ENCODE results near the gene AANAT.

The AANAT gene

DNA sequence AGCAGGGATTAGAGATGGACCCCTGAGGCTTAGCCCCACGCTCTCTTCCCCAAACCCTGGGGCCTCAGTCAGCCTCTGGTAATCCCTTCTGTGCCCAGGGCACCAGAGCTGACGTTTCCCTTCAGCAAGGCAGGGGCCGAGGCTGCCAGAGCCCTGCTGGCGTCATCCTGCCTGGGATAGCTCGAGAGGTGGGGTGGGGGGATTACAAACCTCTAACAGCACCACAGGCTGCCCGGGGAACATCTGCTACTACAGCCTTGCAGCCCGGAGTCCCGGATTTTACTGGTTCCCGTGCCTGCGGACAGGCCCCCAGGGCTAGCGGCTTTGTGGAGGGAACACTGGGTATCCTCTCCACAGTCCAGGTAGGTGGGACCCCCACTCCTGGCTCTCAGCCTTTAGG is at the start of gene AANAT:
AANAT (plus strand) TSS at position 238 of the 400 bp plus-strand sequence. CDS start 1,144 bp downstream, outside the sequence.
- Histone ChIP-seq H3K9me3 (ENCODE audit: control insufficient read depth in 5 of 5, low read length in 5 of 5) (no peaks in the 10 kb centered on the region), H3K27me3 (ENCODE audit: control insufficient read depth in 5 of 5, insufficient read depth in 4 of 5, low read length in 5 of 5) (peaks cover 0 to 2% (median 0%) of the 10 kb centered on the region in 5 donors), H3K36me3 (ENCODE audit: control insufficient read depth in 5 of 5, insufficient read depth in 5 of 5, low read length in 5 of 5) (peaks cover 0 to 33% (median 12%) of the 10 kb centered on the region in 5 donors), H3K4me1 (ENCODE audit: control insufficient read depth in 5 of 5, insufficient read depth in 5 of 5, low read length in 5 of 5) (peaks cover 0 to 5% (median 0%) of the 10 kb centered on the region in 5 donors), H3K9ac (ENCODE audit: low read length in 5 of 5) (no peak within 1 kb of the TSS), H3K27ac (ENCODE audit: low read depth, low read length) (no peak within 1 kb of the TSS), H3K4me3 (ENCODE audit: low read depth in 1 of 5, low read length in 5 of 5) (no peak within 1 kb of the TSS)

DNA sequence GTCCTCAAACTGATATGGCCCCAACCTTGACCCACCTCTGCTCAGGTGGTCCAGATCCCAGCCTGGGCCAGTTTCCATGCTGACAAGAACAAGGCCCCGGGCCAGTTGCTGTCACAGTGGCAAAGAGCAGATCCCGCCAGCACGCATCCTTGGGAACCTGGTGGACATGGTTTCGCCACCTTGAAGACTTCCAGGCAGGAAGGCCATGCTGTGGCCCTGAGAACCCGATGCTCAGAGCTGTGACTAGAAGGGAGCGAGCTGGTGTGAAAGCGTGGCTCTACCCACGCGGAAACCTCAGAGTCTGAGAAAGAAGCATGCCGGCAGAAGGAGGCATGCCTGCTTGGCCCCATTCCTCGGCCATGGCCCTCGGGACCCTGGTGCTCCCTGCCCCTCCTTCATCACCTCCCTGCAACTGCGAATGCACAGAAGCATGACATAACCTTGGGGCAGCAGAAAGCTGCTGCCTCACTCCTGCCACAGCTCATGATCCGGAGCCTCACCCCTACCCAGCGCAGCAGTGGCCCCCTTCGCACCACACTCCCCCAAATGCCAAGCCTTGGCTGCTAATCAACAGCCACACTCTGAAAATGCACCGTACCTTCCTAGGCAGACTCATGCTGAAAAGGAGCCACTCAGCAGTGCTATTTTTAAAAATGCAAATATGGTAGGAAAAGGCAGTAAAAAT is 47.7 kb upstream of the AANAT start:
- Histone ChIP-seq H3K27me3 (ENCODE audit: control insufficient read depth in 5 of 5, insufficient read depth in 4 of 5, low read length in 5 of 5) (no peaks in the 10 kb centered on the region), H3K9me3 (ENCODE audit: control insufficient read depth in 5 of 5, low read length in 5 of 5) (no peaks in the 10 kb centered on the region), H3K9ac (ENCODE audit: low read length in 5 of 5) (no peak overlapping the region), H3K36me3 (ENCODE audit: control insufficient read depth in 5 of 5, insufficient read depth in 5 of 5, low read length in 5 of 5) (peaks cover 0 to 11% (median 0%) of the 10 kb centered on the region in 5 donors), H3K4me1 (ENCODE audit: control insufficient read depth in 5 of 5, insufficient read depth in 5 of 5, low read length in 5 of 5) (peaks cover 0 to 17% (median 14%) of the 10 kb centered on the region in 5 donors), H3K4me3 (ENCODE audit: low read depth in 1 of 5, low read length in 5 of 5) (no peak overlapping the region), H3K27ac (ENCODE audit: low read depth, low read length) (no peak overlapping the region)

DNA sequence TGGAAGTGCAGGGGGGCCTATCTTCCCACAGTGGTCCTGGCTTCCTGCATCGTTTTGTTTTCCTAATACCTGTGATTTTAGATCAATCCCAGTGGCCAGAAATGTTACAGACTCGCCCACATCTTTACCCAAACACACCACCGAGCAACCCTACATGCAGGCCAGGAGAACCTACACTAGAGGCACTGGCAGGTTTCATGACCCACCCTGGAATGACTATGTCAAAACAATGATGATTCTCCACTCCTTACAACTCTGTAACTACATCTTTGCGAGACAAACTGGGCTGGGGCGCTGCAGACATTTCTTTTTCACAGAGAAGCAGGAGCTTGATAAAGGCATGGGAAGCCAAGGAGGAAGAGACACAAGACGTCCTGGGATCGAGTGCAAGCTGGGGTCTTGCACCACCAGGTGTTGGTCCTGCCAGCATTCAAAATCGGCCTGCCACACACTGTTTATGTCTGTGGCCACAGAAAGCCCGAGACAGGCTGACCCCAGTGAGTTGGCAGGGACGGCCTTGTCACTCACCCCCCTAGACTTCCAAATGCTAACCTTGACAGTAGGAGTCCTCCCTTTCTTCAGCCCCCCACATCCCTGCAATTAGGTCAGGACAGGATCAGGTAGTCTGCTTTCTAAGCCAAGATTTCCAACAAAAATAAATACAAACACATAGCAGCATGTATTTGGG is 46.9 kb upstream of the AANAT start:
- H3K36me3 ChIP-seq (ENCODE audit: control insufficient read depth in 5 of 5, insufficient read depth in 5 of 5, low read length in 5 of 5): peaks cover 0 to 11% (median 0%) of the 10 kb centered on the region in 5 donors
- H3K9me3 ChIP-seq (ENCODE audit: control insufficient read depth in 5 of 5, low read length in 5 of 5): no peaks in the 10 kb centered on the region
- peaks cover 0 to 14% (median 11%) of the 10 kb centered on the region in 5 donors for H3K4me1 ChIP-seq (ENCODE audit: control insufficient read depth in 5 of 5, insufficient read depth in 5 of 5, low read length in 5 of 5)
- H3K9ac ChIP-seq (ENCODE audit: low read length in 5 of 5): peak overlapping the region in 1 of 5 donors; percentile 23
- no peak overlapping the region for H3K4me3 ChIP-seq (ENCODE audit: low read depth in 1 of 5, low read length in 5 of 5)
- no peak overlapping the region for H3K27ac ChIP-seq (ENCODE audit: low read depth, low read length)
- H3K27me3 ChIP-seq (ENCODE audit: control insufficient read depth in 5 of 5, insufficient read depth in 4 of 5, low read length in 5 of 5): no peaks in the 10 kb centered on the region

DNA sequence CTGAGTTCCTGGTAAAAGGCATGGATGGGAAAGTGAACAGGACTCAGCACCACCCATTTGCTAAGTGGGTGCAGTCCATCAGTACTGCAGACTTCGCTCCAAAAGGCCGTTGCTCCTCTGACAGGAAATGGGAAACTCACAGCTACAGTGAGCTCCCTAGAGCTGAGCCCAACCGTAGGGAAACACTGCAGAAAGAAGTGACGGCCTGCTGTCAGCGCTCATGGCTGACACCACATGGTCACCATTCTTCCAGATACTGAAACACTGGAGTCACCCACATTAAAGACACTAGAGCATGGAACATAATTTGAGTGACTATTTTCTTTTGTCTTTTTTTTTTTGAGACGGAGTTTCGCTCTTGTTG is 46.4 kb upstream of the AANAT start:
- Histone ChIP-seq H3K4me1 (ENCODE audit: control insufficient read depth in 5 of 5, insufficient read depth in 5 of 5, low read length in 5 of 5) (peaks cover 0 to 14% (median 11%) of the 10 kb centered on the region in 5 donors), H3K27ac (ENCODE audit: low read depth, low read length) (no peak overlapping the region), H3K9me3 (ENCODE audit: control insufficient read depth in 5 of 5, low read length in 5 of 5) (no peaks in the 10 kb centered on the region), H3K27me3 (ENCODE audit: control insufficient read depth in 5 of 5, insufficient read depth in 4 of 5, low read length in 5 of 5) (no peaks in the 10 kb centered on the region), H3K9ac (ENCODE audit: low read length in 5 of 5) (peak overlapping the region in 1 of 5 donors; percentile 23), H3K36me3 (ENCODE audit: control insufficient read depth in 5 of 5, insufficient read depth in 5 of 5, low read length in 5 of 5) (peaks cover 0 to 11% (median 0%) of the 10 kb centered on the region in 5 donors), H3K4me3 (ENCODE audit: low read depth in 1 of 5, low read length in 5 of 5) (no peak overlapping the region)

DNA sequence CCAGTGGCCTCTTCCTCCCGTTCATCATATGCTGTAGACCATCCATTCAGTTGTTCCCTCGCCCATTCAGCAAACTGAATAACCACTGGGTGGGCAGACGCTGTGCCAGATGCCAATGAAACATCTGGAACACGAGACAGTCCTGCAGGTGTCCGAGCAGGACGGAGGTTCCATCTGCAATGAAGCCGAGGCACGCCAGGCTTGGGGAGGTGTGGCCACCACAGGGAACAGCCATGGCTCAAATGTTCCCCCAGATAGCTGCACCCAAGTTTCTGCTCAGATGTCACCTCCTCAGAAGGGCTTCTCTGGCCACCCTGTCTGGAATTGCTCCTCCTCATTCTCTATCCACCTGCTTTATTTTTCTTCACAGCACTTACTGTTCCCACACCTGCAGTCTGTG is 45.0 kb upstream of the AANAT start:
- H3K9ac ChIP-seq (ENCODE audit: low read length in 5 of 5): no peak overlapping the region
- no peaks in the 10 kb centered on the region for H3K9me3 ChIP-seq (ENCODE audit: control insufficient read depth in 5 of 5, low read length in 5 of 5)
- H3K36me3 ChIP-seq (ENCODE audit: control insufficient read depth in 5 of 5, insufficient read depth in 5 of 5, low read length in 5 of 5): peaks cover 0 to 8% (median 0%) of the 10 kb centered on the region in 5 donors
- no peak overlapping the region for H3K4me3 ChIP-seq (ENCODE audit: low read depth in 1 of 5, low read length in 5 of 5)
- H3K27me3 ChIP-seq (ENCODE audit: control insufficient read depth in 5 of 5, insufficient read depth in 4 of 5, low read length in 5 of 5): no peaks in the 10 kb centered on the region
- H3K27ac ChIP-seq (ENCODE audit: low read depth, low read length): no peak overlapping the region
- peaks cover under 1 to 21% (median 20%) of the 10 kb centered on the region in 5 donors for H3K4me1 ChIP-seq (ENCODE audit: control insufficient read depth in 5 of 5, insufficient read depth in 5 of 5, low read length in 5 of 5)

DNA sequence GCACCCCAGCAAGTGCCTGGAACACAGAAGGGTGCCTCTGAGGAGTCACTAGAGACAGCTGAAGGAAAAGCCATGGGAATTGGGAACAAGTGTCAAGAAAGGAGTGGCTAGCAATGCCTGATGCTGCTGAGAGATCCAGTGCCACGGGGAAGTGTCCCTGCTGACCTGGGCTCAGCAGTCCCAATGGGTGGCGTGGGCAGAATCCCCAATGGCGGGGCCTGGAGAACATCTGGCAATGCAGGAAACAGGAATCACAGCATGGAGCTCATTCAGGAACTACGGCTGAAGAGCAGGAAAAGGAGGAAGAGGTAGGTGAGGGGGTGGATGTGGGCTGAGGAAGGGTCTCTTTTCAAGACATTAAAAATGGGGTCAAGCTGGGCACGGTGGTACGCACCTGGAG is 44.5 kb upstream of the AANAT start:
- no peaks in the 10 kb centered on the region for H3K27me3 ChIP-seq (ENCODE audit: control insufficient read depth in 5 of 5, insufficient read depth in 4 of 5, low read length in 5 of 5)
- peaks cover 0 to 4% (median 0%) of the 10 kb centered on the region in 5 donors for H3K36me3 ChIP-seq (ENCODE audit: control insufficient read depth in 5 of 5, insufficient read depth in 5 of 5, low read length in 5 of 5)
- no peaks in the 10 kb centered on the region for H3K9me3 ChIP-seq (ENCODE audit: control insufficient read depth in 5 of 5, low read length in 5 of 5)
- H3K4me3 ChIP-seq (ENCODE audit: low read depth in 1 of 5, low read length in 5 of 5): no peak overlapping the region
- H3K4me1 ChIP-seq (ENCODE audit: control insufficient read depth in 5 of 5, insufficient read depth in 5 of 5, low read length in 5 of 5): peaks cover 3 to 26% (median 25%) of the 10 kb centered on the region in 5 donors
- H3K9ac ChIP-seq (ENCODE audit: low read length in 5 of 5): no peak overlapping the region
- no peak overlapping the region for H3K27ac ChIP-seq (ENCODE audit: low read depth, low read length)

DNA sequence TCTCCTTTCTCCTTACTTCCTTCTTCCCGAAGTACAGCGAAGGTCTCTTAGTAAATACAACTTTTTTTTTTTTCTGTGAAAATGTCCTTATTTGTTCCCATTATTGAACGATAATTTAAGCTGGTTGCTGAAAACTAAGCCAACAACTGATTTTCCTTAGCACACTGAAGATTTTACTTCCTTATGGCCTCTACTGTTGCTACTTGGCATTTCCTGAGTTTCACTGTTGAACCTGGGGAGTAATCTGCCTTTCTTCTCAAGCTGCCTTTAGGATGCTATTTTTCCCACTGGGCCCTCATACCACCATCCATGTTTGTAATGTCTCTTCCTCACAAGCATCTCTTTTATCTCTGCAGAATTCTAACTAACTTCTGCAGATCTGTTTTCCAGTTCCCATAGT is 40.5 kb upstream of the AANAT start:
- H3K9ac ChIP-seq (ENCODE audit: low read length in 5 of 5): no peak overlapping the region
- H3K9me3 ChIP-seq (ENCODE audit: control insufficient read depth in 5 of 5, low read length in 5 of 5): no peaks in the 10 kb centered on the region
- H3K36me3 ChIP-seq (ENCODE audit: control insufficient read depth in 5 of 5, insufficient read depth in 5 of 5, low read length in 5 of 5): peaks cover 0 to 4% (median 0%) of the 10 kb centered on the region in 5 donors
- H3K27ac ChIP-seq (ENCODE audit: low read depth, low read length): peak overlapping the region; percentile 20
- H3K4me3 ChIP-seq (ENCODE audit: low read depth in 1 of 5, low read length in 5 of 5): no peak overlapping the region
- peaks cover 3 to 19% (median 14%) of the 10 kb centered on the region in 5 donors for H3K4me1 ChIP-seq (ENCODE audit: control insufficient read depth in 5 of 5, insufficient read depth in 5 of 5, low read length in 5 of 5)
- H3K27me3 ChIP-seq (ENCODE audit: control insufficient read depth in 5 of 5, insufficient read depth in 4 of 5, low read length in 5 of 5): no peaks in the 10 kb centered on the region

DNA sequence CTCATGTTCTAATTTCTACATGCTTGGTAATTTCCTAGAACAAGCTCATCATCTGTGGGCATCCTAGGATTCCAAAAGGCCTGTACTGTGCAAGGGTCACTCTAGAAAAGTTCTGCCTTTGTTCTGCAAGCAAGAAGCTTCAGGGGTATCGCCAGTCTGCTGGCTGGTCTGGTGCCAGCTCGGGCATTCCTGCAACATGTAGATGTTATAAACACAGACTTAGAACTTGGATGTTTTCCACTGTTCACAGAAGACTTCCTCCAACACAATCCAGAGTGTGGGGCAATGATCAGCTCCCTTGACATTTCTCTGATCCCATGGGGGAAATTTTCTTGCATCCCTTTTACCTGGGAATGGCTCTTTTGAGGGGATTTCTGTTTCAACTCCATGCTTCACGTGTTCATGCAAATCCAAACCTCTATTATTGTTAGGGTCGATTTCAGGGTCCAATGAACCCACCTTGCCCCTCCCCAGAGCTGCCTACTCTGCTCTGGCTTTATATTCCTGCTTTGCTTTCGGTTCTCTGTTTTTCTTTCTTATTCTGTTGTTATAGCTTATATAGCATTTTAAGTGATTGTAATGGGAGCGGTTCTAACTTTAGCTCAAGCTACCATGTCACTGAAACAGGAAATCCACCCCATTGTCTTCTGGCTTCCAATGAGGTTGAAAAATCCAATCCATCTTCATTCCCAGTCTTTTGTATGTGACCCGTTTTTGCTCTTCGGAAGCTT is 39.7 kb upstream of the AANAT start:
- H3K36me3 ChIP-seq (ENCODE audit: control insufficient read depth in 5 of 5, insufficient read depth in 5 of 5, low read length in 5 of 5): peaks cover 0 to 4% (median 0%) of the 10 kb centered on the region in 5 donors
- H3K4me3 ChIP-seq (ENCODE audit: low read depth in 1 of 5, low read length in 5 of 5): no peak overlapping the region
- H3K4me1 ChIP-seq (ENCODE audit: control insufficient read depth in 5 of 5, insufficient read depth in 5 of 5, low read length in 5 of 5): peaks cover 3 to 19% (median 14%) of the 10 kb centered on the region in 5 donors
- no peak overlapping the region for H3K9ac ChIP-seq (ENCODE audit: low read length in 5 of 5)
- H3K27me3 ChIP-seq (ENCODE audit: control insufficient read depth in 5 of 5, insufficient read depth in 4 of 5, low read length in 5 of 5): no peaks in the 10 kb centered on the region
- H3K27ac ChIP-seq (ENCODE audit: low read depth, low read length): peak overlapping the region; percentile 34
- no peaks in the 10 kb centered on the region for H3K9me3 ChIP-seq (ENCODE audit: control insufficient read depth in 5 of 5, low read length in 5 of 5)

DNA sequence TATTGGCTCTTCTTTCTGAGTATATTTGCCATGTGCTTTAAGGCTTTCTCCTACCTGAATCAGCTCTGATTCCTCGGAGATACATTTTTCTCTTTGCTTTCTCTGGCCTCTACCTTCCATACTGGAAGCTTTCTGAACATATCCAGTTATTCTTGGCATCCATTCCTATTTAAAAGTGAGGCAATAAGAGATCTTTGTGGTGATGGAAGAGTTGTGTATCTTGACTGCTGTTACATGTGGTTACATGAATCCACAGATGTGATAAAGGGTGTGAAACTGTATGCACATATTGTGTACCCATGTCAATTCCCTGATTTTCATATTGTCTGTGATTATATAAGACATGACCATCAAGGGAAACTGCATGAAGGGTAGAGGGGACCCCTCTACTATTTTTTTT is 38.9 kb upstream of the AANAT start:
- Histone ChIP-seq H3K36me3 (ENCODE audit: control insufficient read depth in 5 of 5, insufficient read depth in 5 of 5, low read length in 5 of 5) (no peaks in the 10 kb centered on the region), H3K27me3 (ENCODE audit: control insufficient read depth in 5 of 5, insufficient read depth in 4 of 5, low read length in 5 of 5) (no peaks in the 10 kb centered on the region), H3K27ac (ENCODE audit: low read depth, low read length) (no peak overlapping the region), H3K9ac (ENCODE audit: low read length in 5 of 5) (no peak overlapping the region), H3K9me3 (ENCODE audit: control insufficient read depth in 5 of 5, low read length in 5 of 5) (no peaks in the 10 kb centered on the region), H3K4me3 (ENCODE audit: low read depth in 1 of 5, low read length in 5 of 5) (no peak overlapping the region), H3K4me1 (ENCODE audit: control insufficient read depth in 5 of 5, insufficient read depth in 5 of 5, low read length in 5 of 5) (peaks cover 3 to 19% (median 14%) of the 10 kb centered on the region in 5 donors)

DNA sequence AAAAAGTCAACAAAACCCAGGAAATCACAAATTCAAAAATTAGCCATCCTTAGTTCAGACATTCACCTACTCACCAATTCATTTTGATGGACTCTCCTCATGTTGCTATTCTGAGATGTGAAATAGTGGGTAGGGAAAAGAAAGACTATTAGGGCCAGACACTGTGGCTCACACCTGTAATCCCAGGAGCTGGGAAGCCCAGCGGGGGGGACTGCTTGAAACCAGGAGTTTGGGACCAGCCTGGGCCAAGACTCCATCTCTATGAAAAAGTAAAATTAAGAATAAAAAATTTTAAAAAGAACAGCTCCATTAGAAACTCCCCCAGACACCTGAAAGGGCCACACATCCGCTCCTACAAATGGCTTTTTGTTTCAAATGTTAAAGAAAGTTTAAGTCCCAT is 35.9 kb upstream of the AANAT start:
- Histone ChIP-seq H3K27ac (ENCODE audit: low read depth, low read length) (no peak overlapping the region), H3K27me3 (ENCODE audit: control insufficient read depth in 5 of 5, insufficient read depth in 4 of 5, low read length in 5 of 5) (no peaks in the 10 kb centered on the region), H3K4me1 (ENCODE audit: control insufficient read depth in 5 of 5, insufficient read depth in 5 of 5, low read length in 5 of 5) (peaks cover 3 to 19% (median 14%) of the 10 kb centered on the region in 5 donors), H3K4me3 (ENCODE audit: low read depth in 1 of 5, low read length in 5 of 5) (no peak overlapping the region), H3K9ac (ENCODE audit: low read length in 5 of 5) (no peak overlapping the region), H3K9me3 (ENCODE audit: control insufficient read depth in 5 of 5, low read length in 5 of 5) (no peaks in the 10 kb centered on the region), H3K36me3 (ENCODE audit: control insufficient read depth in 5 of 5, insufficient read depth in 5 of 5, low read length in 5 of 5) (peaks cover 0 to 5% (median 0%) of the 10 kb centered on the region in 5 donors)
